22Rv1 (cell line): ENCODE results near the gene TLR9.

Experiments
- ZFX ChIP-seq: fragments of 450-650 bp; IDR thresholded peaks from 2 replicates; pipeline ENCODE4 v1.6.1; 2017; ENCODE audit warnings: antibody characterized with exemption, borderline replicate concordance
- TF ChIP-seq, protein P1 (sequence below): fragments of 450-650 bp; IDR thresholded peaks from 2 replicates; pipeline ENCODE4 v1.5.1; 2017; ENCODE audit warnings: mild to moderate bottlenecking

DNA sequence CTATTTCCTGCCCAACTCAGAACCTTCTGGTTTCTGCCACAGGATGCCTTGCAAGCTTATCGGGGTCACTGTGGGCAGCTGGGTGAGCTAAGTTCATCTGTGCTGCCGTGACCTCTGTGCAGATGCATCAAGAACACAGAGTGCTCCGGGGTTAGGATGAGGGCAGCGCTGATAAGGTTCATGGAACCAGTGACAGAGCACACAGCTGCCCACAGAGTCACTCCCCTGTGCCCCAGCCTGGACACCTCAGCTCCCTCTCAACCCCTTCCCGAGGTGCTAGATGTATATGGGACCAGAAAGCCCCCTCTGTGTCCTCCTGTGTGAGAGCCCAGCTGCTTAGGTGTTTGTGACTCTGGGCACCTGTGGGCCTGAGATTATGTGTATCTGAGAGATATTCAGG, 43.2 kb downstream of the TLR9 start:
- TF ChIP-seq, protein P1, sequence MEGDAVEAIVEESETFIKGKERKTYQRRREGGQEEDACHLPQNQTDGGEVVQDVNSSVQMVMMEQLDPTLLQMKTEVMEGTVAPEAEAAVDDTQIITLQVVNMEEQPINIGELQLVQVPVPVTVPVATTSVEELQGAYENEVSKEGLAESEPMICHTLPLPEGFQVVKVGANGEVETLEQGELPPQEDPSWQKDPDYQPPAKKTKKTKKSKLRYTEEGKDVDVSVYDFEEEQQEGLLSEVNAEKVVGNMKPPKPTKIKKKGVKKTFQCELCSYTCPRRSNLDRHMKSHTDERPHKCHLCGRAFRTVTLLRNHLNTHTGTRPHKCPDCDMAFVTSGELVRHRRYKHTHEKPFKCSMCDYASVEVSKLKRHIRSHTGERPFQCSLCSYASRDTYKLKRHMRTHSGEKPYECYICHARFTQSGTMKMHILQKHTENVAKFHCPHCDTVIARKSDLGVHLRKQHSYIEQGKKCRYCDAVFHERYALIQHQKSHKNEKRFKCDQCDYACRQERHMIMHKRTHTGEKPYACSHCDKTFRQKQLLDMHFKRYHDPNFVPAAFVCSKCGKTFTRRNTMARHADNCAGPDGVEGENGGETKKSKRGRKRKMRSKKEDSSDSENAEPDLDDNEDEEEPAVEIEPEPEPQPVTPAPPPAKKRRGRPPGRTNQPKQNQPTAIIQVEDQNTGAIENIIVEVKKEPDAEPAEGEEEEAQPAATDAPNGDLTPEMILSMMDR: no peak
- no peak for TF ChIP-seq ZFX
